Esophagus (tissue), 2 donors: ENCODE results near the gene SPC24. TPM values are rescaled to one million over a fixed set of nuclear protein-coding genes. Genes with fewer than 3 reads are reported as not detected.
"Not testable (repeated sequence)": the region's sequence is repeated elsewhere in the genome, so short reads cannot be mapped to it uniquely, and the experiment has no call there.

Experiments
- H3K27ac ChIP-seq, 2 donors: one replicate each; pipeline ENCODE4 v1.5.1; 2013; ENCODE audit warnings: low read depth in 2 of 2, mild to moderate bottlenecking in 2 of 2, inconsistent platforms in 1 of 2, low read length in 1 of 2, moderate library complexity in 1 of 2
- H3K27me3 ChIP-seq, 2 donors: one replicate each; pipeline ENCODE4 v1.6.1; 2013; ENCODE audit warnings: low read length in 2 of 2, control low read depth in 1 of 2, mild to moderate bottlenecking in 1 of 2; ENCODE audit not compliant: insufficient read depth in 2 of 2, control insufficient read depth in 1 of 2
- H3K36me3 ChIP-seq, 2 donors: one replicate each; pipeline ENCODE4 v1.6.1; 2013; ENCODE audit warnings: low read length in 1 of 2; ENCODE audit not compliant: control insufficient read depth in 2 of 2, insufficient read depth in 2 of 2
- H3K4me1 ChIP-seq, 2 donors: one replicate each; pipeline ENCODE4 v1.6.1; 2013; ENCODE audit warnings: low read length in 1 of 2; ENCODE audit not compliant: control insufficient read depth in 2 of 2, insufficient read depth in 2 of 2
- H3K4me3 ChIP-seq, 2 donors: one replicate each; pipeline ENCODE4 v1.5.1; 2013; ENCODE audit warnings: low read length in 2 of 2, mild to moderate bottlenecking in 2 of 2, low read depth in 1 of 2, moderate library complexity in 1 of 2
- H3K9me3 ChIP-seq, 2 donors: one replicate each; pipeline ENCODE4 v1.6.1; 2013; ENCODE audit warnings: mild to moderate bottlenecking in 2 of 2, low read depth in 1 of 2, low read length in 1 of 2, moderate library complexity in 1 of 2; ENCODE audit not compliant: control insufficient read depth in 2 of 2, insufficient read depth in 1 of 2
- WGBS, 2 donors: extraction: QIAGEN DNeasy Blood & Tissue Kit; methylation state at CpG; one replicate each; pipeline ENCODE4 v1.1.7; 2013; 5-methylcytosine and 5-hydroxymethylcytosine counted together
- polyA plus RNA-seq, 2 donors: library from polyadenylated mRNA; stranded (reverse); fragments of 200-250 nt; gene quantifications; one replicate each; pipeline ENCODE4 v1.2.3, GENCODE V29; 2013
- donor health status: healthy with polysubstance abuse.
- donor health status: Bipolar disorder and iron deficiency.

Gene SPC24
- polyA plus RNA-seq, 2 donors: 3.7 to 11.4 TPM

- Histone ChIP-seq H3K36me3 (peaks cover 15 to 62% of the 10 kb centered on the region in 2 donors), H3K4me1 (no peaks in the 10 kb centered on the region), H3K27ac (no peak overlapping the region), H3K27me3 (no peaks in the 10 kb centered on the region), H3K9me3 (no peaks in the 10 kb centered on the region), H3K4me3 (no peak overlapping the region)
- 84% methylated on average over 11 of the region's 11 CpGs for WGBS, 2 donors
Observed at GRCh38 chr19:11115895-11116446, 39.6 kb downstream of the SPC24 start.

- Histone ChIP-seq H3K9me3 (no peaks in the 10 kb centered on the region), H3K27ac (no peak overlapping the region), H3K36me3 (peaks cover 10 to 59% of the 10 kb centered on the region in 2 donors), H3K4me1 (no peaks in the 10 kb centered on the region), H3K27me3 (no peaks in the 10 kb centered on the region), H3K4me3 (no peak overlapping the region)
- 87 to 89% methylated on average over 5 of the region's 5 CpGs for WGBS, 2 donors
Observed at GRCh38 chr19:11115042-11115441, 40.5 kb downstream of the SPC24 start.

GRCh38 chr19:11113140-11113708 is 42.4 kb downstream of the SPC24 start:
- Histone ChIP-seq H3K9me3 (no peaks in the 10 kb centered on the region), H3K36me3 (peaks cover 8 to 69% of the 10 kb centered on the region in 2 donors), H3K27ac (no peak overlapping the region), H3K4me1 (no peaks in the 10 kb centered on the region), H3K27me3 (no peaks in the 10 kb centered on the region), H3K4me3 (no peak overlapping the region)
- WGBS, 2 donors: 92 to 94% methylated on average over 27 of the region's 27 CpGs

GRCh38 chr19:11111771-11112144 is 43.8 kb downstream of the SPC24 start:
- WGBS, 2 donors: 80 to 81% methylated on average over 5 to 8 of the region's 8 CpGs
- H3K4me3 ChIP-seq: no peak overlapping the region
- no peaks in the 10 kb centered on the region for H3K9me3 ChIP-seq
- no peaks in the 10 kb centered on the region for H3K27me3 ChIP-seq
- H3K36me3 ChIP-seq: peaks cover 3 to 67% of the 10 kb centered on the region in 2 donors
- H3K4me1 ChIP-seq: no peaks in the 10 kb centered on the region
- no peak overlapping the region for H3K27ac ChIP-seq

GRCh38 chr19:11111117-11111770 is 44.3 kb downstream of the SPC24 start:
- H3K9me3 ChIP-seq: no peaks in the 10 kb centered on the region
- H3K27ac ChIP-seq: no peak overlapping the region
- no peaks in the 10 kb centered on the region for H3K27me3 ChIP-seq
- H3K4me3 ChIP-seq: no peak overlapping the region
- WGBS, 2 donors: 89 to 91% methylated on average over 15 of the region's 15 CpGs
- no peaks in the 10 kb centered on the region for H3K4me1 ChIP-seq
- peaks cover 4 to 68% of the 10 kb centered on the region in 2 donors for H3K36me3 ChIP-seq

GRCh38 chr19:11108746-11109145 is 46.8 kb downstream of the SPC24 start:
- no peaks in the 10 kb centered on the region for H3K4me1 ChIP-seq
- WGBS, 2 donors: 86 to 88% methylated on average over 6 of the region's 6 CpGs
- peaks cover 4 to 61% of the 10 kb centered on the region in 2 donors for H3K36me3 ChIP-seq
- H3K27me3 ChIP-seq: no peaks in the 10 kb centered on the region
- no peak overlapping the region for H3K4me3 ChIP-seq
- H3K9me3 ChIP-seq: no peaks in the 10 kb centered on the region
- no peak overlapping the region for H3K27ac ChIP-seq

GRCh38 chr19:11106477-11106876 is 49.1 kb downstream of the SPC24 start:
- no peaks in the 10 kb centered on the region for H3K9me3 ChIP-seq
- peaks cover 11 to 56% of the 10 kb centered on the region in 2 donors for H3K36me3 ChIP-seq
- H3K4me1 ChIP-seq: no peaks in the 10 kb centered on the region
- no peak overlapping the region for H3K4me3 ChIP-seq
- H3K27ac ChIP-seq: no peak overlapping the region
- 80 to 85% methylated on average over 13 of the region's 13 CpGs for WGBS, 2 donors
- H3K27me3 ChIP-seq: no peaks in the 10 kb centered on the region

GRCh38 chr19:11105014-11105636 is 50.5 kb downstream of the SPC24 start:
- no peaks in the 10 kb centered on the region for H3K27me3 ChIP-seq
- no peaks in the 10 kb centered on the region for H3K4me1 ChIP-seq
- no peak overlapping the region for H3K27ac ChIP-seq
- peaks cover 11 to 50% of the 10 kb centered on the region in 2 donors for H3K36me3 ChIP-seq
- H3K4me3 ChIP-seq: no peak overlapping the region
- no peaks in the 10 kb centered on the region for H3K9me3 ChIP-seq
- WGBS, 2 donors: 91 to 93% methylated on average over 36 of the region's 36 CpGs

- not testable (repeated sequence) for H3K27ac ChIP-seq, H3K4me1 ChIP-seq, H3K9me3 ChIP-seq, H3K27me3 ChIP-seq, H3K4me3 ChIP-seq
- 91 to 92% methylated on average over 10 of the region's 10 CpGs for WGBS, 2 donors
- peaks cover 11 to 40% of the 10 kb centered on the region in 2 donors for H3K36me3 ChIP-seq
Observed at GRCh38 chr19:11103667-11104066, 51.9 kb downstream of the SPC24 start.
